ENCODE results near the gene ARGLU1.

DNA sequence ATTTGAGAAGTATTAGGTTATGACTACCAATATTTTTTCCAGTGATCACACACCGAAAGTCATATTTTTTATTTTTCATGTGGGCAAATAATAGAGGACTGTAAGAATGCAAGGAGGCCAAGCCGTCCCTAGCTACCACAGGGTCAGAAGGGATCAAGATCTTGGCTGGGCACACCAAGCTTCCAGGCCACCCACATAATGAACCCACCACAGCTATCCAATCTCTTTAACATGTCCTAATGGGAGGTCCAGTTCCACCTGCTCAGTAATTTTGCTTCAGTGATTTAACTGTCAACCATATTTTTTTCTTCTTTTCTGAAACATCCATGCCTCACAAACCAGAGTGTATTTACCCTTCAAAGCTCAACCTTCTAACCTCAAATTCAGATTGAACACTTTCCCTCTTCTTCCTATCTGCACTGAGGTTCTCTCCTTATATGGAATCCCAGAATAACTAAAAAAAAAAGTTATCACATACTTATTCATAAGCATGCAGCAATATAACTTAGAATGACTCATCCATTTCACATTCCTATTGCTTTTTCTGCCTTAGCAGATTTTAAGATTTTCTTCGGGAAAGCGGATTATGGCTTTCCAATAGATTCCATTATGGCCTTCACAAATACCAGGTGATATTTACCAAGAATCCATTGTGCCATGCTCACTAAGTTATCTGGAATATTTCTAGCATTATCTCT, 12.2 kb downstream of the ARGLU1 start:
- TF ChIP-seq, protein P1, sequence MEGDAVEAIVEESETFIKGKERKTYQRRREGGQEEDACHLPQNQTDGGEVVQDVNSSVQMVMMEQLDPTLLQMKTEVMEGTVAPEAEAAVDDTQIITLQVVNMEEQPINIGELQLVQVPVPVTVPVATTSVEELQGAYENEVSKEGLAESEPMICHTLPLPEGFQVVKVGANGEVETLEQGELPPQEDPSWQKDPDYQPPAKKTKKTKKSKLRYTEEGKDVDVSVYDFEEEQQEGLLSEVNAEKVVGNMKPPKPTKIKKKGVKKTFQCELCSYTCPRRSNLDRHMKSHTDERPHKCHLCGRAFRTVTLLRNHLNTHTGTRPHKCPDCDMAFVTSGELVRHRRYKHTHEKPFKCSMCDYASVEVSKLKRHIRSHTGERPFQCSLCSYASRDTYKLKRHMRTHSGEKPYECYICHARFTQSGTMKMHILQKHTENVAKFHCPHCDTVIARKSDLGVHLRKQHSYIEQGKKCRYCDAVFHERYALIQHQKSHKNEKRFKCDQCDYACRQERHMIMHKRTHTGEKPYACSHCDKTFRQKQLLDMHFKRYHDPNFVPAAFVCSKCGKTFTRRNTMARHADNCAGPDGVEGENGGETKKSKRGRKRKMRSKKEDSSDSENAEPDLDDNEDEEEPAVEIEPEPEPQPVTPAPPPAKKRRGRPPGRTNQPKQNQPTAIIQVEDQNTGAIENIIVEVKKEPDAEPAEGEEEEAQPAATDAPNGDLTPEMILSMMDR (IDR thresholded peaks at IDR 0.05): no peak
- TF ChIP-seq POLR2A (IDR thresholded peaks at IDR 0.05): no peak
